IMR-90 (cell line): Measurements from ENCODE around the gene ZNG1C. TPM values are rescaled to one million over a fixed set of nuclear protein-coding genes. Genes with fewer than 3 reads are reported as not detected.
A peak's percentile ranks its signal among the peaks of the same experiment; 100 is the strongest.
"Not testable (repeated sequence)": the region's sequence is repeated elsewhere in the genome, so short reads cannot be mapped to it uniquely, and the experiment has no call there.

ENCODE experiments used
- ATAC-seq: fragments of 200-7000 bp; cut with Tn5 transposase; 2 replicates; pipeline ENCODE4 v1.9.1; 2020; ENCODE audit warnings: low read depth, mild to moderate bottlenecking, moderate library complexity
- BruUV-seq: library from RNA; stranded (reverse); fragments of 400-500 nt; replicated peaks from 2 replicates; lab custom pipeline; 2021; lab: Mats Ljungman, UMichigan
- CTCF ChIA-PET: fragments of 300-600 bp; formaldehyde crosslinking; extraction: SDS; loops from one replicate; lab custom pipeline; 2021; ENCODE audit warnings: antibody characterized with exemption; lab: Yijun Ruan, JAX
- POLR2A ChIA-PET: fragments of 300-600 bp; sonication (Branson Sonifier 250); formaldehyde crosslinking; loops from one replicate; lab custom pipeline; 2022; ENCODE audit warnings: antibody characterized with exemption; ENCODE audit not compliant: unreplicated experiment; lab: Charles Lee
- DNase-seq: peaks from one replicate; pipeline ENCODE4 v3.0.0; 2013
- H2AFZ ChIP-seq: replicated peaks from 2 replicates; pipeline ENCODE3; 2013; ENCODE audit warnings: low read length, mild to moderate bottlenecking; ENCODE audit not compliant: poor library complexity
- H2AK5ac ChIP-seq: 2 replicates; pipeline ENCODE4 v1.6.1; 2013; ENCODE audit warnings: low read depth, low read length, inconsistent platforms
- H2AK9ac ChIP-seq: replicated peaks from 2 replicates; pipeline ENCODE3; 2013; ENCODE audit warnings: mild to moderate bottlenecking, low read depth, low read length, moderate library complexity; ENCODE audit not compliant: poor library complexity
- H2BK120ac ChIP-seq: 2 replicates; pipeline ENCODE4 v1.6.1; 2013; ENCODE audit warnings: low read depth, low read length, inconsistent platforms
- H2BK15ac ChIP-seq: 3 replicates; pipeline ENCODE4 v1.6.1; 2013; ENCODE audit warnings: low read depth, low read length, inconsistent platforms
- H2BK20ac ChIP-seq: 2 replicates; pipeline ENCODE4 v1.6.1; 2013; ENCODE audit warnings: low read depth, mild to moderate bottlenecking, inconsistent platforms, low read length, moderate library complexity
- H2BK5ac ChIP-seq: 2 replicates; pipeline ENCODE4 v1.6.1; 2013; ENCODE audit warnings: mild to moderate bottlenecking, low read depth, low read length, inconsistent platforms; ENCODE audit not compliant: poor library complexity, severe bottlenecking
- H3K14ac ChIP-seq: replicated peaks from 2 replicates; pipeline ENCODE4 v1.6.1; 2013; ENCODE audit warnings: low read depth, low read length, inconsistent platforms
- H3K18ac ChIP-seq: 2 replicates; pipeline ENCODE4 v1.6.1; 2013; ENCODE audit warnings: low read depth, low read length, control low read depth
- H3K23ac ChIP-seq: 2 replicates; pipeline ENCODE4 v1.6.1; 2013; ENCODE audit warnings: low read depth, low read length, inconsistent platforms
- H3K27ac ChIP-seq: 2 replicates; pipeline ENCODE4 v1.5.1; 2013; ENCODE audit warnings: mild to moderate bottlenecking, control low read depth, low read length; ENCODE audit not compliant: insufficient read depth
- H3K27me3 ChIP-seq: 2 replicates; pipeline ENCODE4 v1.6.1; 2013; ENCODE audit warnings: low read length; ENCODE audit not compliant: control insufficient read depth, insufficient read depth
- H3K36me3 ChIP-seq: 2 replicates; pipeline ENCODE4 v1.6.1; 2013; ENCODE audit warnings: low read length, mixed read lengths; ENCODE audit not compliant: control insufficient read depth, insufficient read depth
- H3K4ac ChIP-seq: 2 replicates; pipeline ENCODE4 v1.6.1; 2013; ENCODE audit warnings: low read depth, low read length, inconsistent platforms
- H3K4me1 ChIP-seq: 2 replicates; pipeline ENCODE4 v1.6.1; 2013; ENCODE audit warnings: low read length, mixed read lengths; ENCODE audit not compliant: control insufficient read depth, insufficient read depth
- H3K4me2 ChIP-seq: 2 replicates; pipeline ENCODE4 v1.6.1; 2013; ENCODE audit warnings: low read depth, mild to moderate bottlenecking, control low read depth, low read length, moderate library complexity
- H3K4me3 ChIP-seq: 2 replicates; pipeline ENCODE4 v1.5.1; 2013; ENCODE audit warnings: low read depth, mild to moderate bottlenecking, control low read depth, low read length, moderate library complexity; ENCODE audit not compliant: insufficient read depth
- H3K56ac ChIP-seq: 2 replicates; pipeline ENCODE4 v1.6.1; 2013; ENCODE audit warnings: low read length, inconsistent platforms; ENCODE audit not compliant: insufficient read depth; ENCODE audit errors: extremely low read depth
- H3K79me1 ChIP-seq, 2 experiments: 2 replicates each; pipeline ENCODE4 v1.6.1; 2013; ENCODE audit warnings: low read length in 2 of 2, inconsistent platforms in 1 of 2, low read depth in 1 of 2
- H3K9ac ChIP-seq: 2 replicates; pipeline ENCODE4 v1.6.1; 2013; ENCODE audit warnings: low read depth, low read length, control low read depth
- H3K9me1 ChIP-seq: 2 replicates; pipeline ENCODE4 v1.6.1; 2013; ENCODE audit warnings: low read length, inconsistent platforms; ENCODE audit not compliant: insufficient read depth
- H3K9me3 ChIP-seq: 2 replicates; pipeline ENCODE4 v1.6.1; 2013; ENCODE audit warnings: low read length; ENCODE audit not compliant: control insufficient read depth, insufficient read depth
- H4K20me1 ChIP-seq: 2 replicates; pipeline ENCODE4 v1.6.1; 2013; ENCODE audit warnings: low read length, inconsistent platforms; ENCODE audit not compliant: insufficient read depth
- H4K5ac ChIP-seq: 2 replicates; pipeline ENCODE4 v1.6.1; 2013; ENCODE audit warnings: mild to moderate bottlenecking, low read depth, low read length, control low read depth
- H4K8ac ChIP-seq, 2 experiments: 2 replicates each; pipeline ENCODE4 v1.6.1; 2013; ENCODE audit warnings: low read depth in 2 of 2, low read length in 2 of 2, control low read depth in 1 of 2, inconsistent platforms in 1 of 2
- H4K91ac ChIP-seq: 2 replicates; pipeline ENCODE4 v1.6.1; 2013; ENCODE audit warnings: low read depth, low read length, inconsistent platforms; ENCODE audit not compliant: insufficient read depth
- WGBS, 2 experiments: methylation state at CpG; one replicate each; pipeline versions ENCODE4 v1.1.5 to v1.1.7; 2013; ENCODE audit warnings: missing lambda C conversion rate in 2 of 2; ENCODE audit not compliant: insufficient read length in 1 of 2; ENCODE audit errors: extremely low coverage in 2 of 2; 5-methylcytosine and 5-hydroxymethylcytosine counted together
- dilution Hi-C: fragments of 300-500 bp; cut with HindIII; formaldehyde crosslinking; loops from one replicate; pipeline ENCODE4 v1.14.3; 2018; ENCODE audit warnings: low sequenced_read_pairs; ENCODE audit not compliant: unreplicated experiment
- in situ Hi-C: fragments of 300-500 bp; cut with MboI; formaldehyde crosslinking; loops from 3 replicates; pipeline ENCODE4 v1.14.3; 2019; ENCODE audit warnings: low sequenced_read_pairs, inconsistent platforms, mixed read lengths
- intact Hi-C: fragments of 100-400 bp; cut with micrococcal nuclease; formaldehyde crosslinking; loops from 2 replicates; pipeline ENCODE4 v1.10.0; 2022
- polyA plus RNA-seq, 3 experiments: library from polyadenylated mRNA; depleted of rRNA; stranded (reverse); fragments of >200 nt; gene quantifications; 2 replicates each; pipeline ENCODE4 v1.2.3, GENCODE V29; 2012; ENCODE audit warnings: low replicate concordance in 1 of 3
- total RNA-seq: library from RNA; depleted of rRNA; stranded (reverse); fragments of >200 nt; gene quantifications from 2 replicates; pipeline ENCODE4 v1.2.3, GENCODE V29; 2012

The ZNG1C gene
- total and polyA plus RNA-seq, 2 of the 4 experiments (the other 2 are of a cell fraction) = 3.4 to 19.0 TPM

GRCh38 chr9:68306391-68306964 lies 64.7 kb downstream of the ZNG1C start:
- intact Hi-C loops, H3K4me2 ChIP-seq, H3K4me1 ChIP-seq, H4K5ac ChIP-seq, H2BK20ac ChIP-seq, DNase-seq, H2AK9ac ChIP-seq, H4K91ac ChIP-seq, H2AK5ac ChIP-seq, H3K56ac ChIP-seq, H3K79me1 ChIP-seq, POLR2A ChIA-PET, H3K23ac ChIP-seq, H2AFZ ChIP-seq, H3K27me3 ChIP-seq, H3K14ac ChIP-seq, CTCF ChIA-PET, H3K9me1 ChIP-seq, H4K20me1 ChIP-seq, H2BK5ac ChIP-seq, H2BK15ac ChIP-seq, H3K36me3 ChIP-seq, dilution Hi-C loops, H3K4me3 ChIP-seq, in situ Hi-C loops, H3K27ac ChIP-seq, H2BK120ac ChIP-seq, H3K4ac ChIP-seq, H3K9ac ChIP-seq, H3K9me3 ChIP-seq, ATAC-seq, BruUV-seq, H3K18ac ChIP-seq, H4K8ac ChIP-seq: not testable (repeated sequence)
- no CpG with 5 or more reads among the region's 37 CpGs for WGBS, 2 experiments

- H4K8ac ChIP-seq, H2BK15ac ChIP-seq, H3K9ac ChIP-seq, H3K27ac ChIP-seq, DNase-seq, intact Hi-C loops, CTCF ChIA-PET, H3K36me3 ChIP-seq, BruUV-seq, H4K5ac ChIP-seq, H3K18ac ChIP-seq, H2BK5ac ChIP-seq, H3K9me3 ChIP-seq, H3K4ac ChIP-seq, H3K79me1 ChIP-seq, H4K91ac ChIP-seq, H3K4me3 ChIP-seq, H3K14ac ChIP-seq, in situ Hi-C loops, H3K27me3 ChIP-seq, H2AK9ac ChIP-seq, H3K56ac ChIP-seq, H2AK5ac ChIP-seq, H3K4me1 ChIP-seq, H2BK20ac ChIP-seq, dilution Hi-C loops, H4K20me1 ChIP-seq, H3K4me2 ChIP-seq, H3K9me1 ChIP-seq, H2AFZ ChIP-seq, H2BK120ac ChIP-seq, POLR2A ChIA-PET, H3K23ac ChIP-seq: not testable (repeated sequence)
- no CpG with 5 or more reads among the region's 35 CpGs for WGBS, 2 experiments
- ATAC-seq = peak; percentile 25
Observed at GRCh38 chr9:68307127-68307526, 65.3 kb downstream of the ZNG1C start.
